ENCODE measurements around the gene AREG.

DNA sequence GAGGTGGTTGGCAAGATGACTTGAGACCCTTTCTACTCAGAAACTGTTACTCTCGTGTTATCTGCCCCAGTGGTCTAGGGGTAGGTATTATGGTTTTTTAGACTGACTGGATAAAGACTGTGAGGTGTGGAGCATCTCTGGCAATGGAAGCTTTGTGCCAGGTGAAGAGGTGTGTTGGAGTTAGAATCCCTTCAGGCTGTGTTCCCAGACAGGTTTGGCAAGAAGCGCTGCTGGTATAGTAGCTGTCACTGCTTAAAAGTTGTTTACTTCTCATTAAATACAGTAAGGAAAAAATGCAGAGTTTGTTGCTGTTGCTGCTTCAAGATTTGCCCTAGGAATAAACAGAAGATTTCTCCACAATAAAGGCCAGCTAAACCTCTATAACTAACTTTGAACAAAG, 35.3 kb downstream of the AREG start:
- no peak for TF ChIP-seq EZH2phosphoT487 (IDR thresholded peaks at IDR 0.05; ENCODE audit: low read length)
- TF ChIP-seq, protein P1, sequence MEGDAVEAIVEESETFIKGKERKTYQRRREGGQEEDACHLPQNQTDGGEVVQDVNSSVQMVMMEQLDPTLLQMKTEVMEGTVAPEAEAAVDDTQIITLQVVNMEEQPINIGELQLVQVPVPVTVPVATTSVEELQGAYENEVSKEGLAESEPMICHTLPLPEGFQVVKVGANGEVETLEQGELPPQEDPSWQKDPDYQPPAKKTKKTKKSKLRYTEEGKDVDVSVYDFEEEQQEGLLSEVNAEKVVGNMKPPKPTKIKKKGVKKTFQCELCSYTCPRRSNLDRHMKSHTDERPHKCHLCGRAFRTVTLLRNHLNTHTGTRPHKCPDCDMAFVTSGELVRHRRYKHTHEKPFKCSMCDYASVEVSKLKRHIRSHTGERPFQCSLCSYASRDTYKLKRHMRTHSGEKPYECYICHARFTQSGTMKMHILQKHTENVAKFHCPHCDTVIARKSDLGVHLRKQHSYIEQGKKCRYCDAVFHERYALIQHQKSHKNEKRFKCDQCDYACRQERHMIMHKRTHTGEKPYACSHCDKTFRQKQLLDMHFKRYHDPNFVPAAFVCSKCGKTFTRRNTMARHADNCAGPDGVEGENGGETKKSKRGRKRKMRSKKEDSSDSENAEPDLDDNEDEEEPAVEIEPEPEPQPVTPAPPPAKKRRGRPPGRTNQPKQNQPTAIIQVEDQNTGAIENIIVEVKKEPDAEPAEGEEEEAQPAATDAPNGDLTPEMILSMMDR (IDR thresholded peaks at IDR 0.05; ENCODE audit: low read length) = no peak
- TF ChIP-seq EZH2 (optimal IDR thresholded peaks at IDR 0.05; ENCODE audit: low read depth, low read length) = no peak
